ENCODE data around the gene MACF1. TPM values are rescaled to one million over a fixed set of nuclear protein-coding genes. Genes with fewer than 3 reads are reported as not detected.

The MACF1 gene
- total RNA-seq, 2 experiments from 2014 or later: 248 to 252 TPM

DNA sequence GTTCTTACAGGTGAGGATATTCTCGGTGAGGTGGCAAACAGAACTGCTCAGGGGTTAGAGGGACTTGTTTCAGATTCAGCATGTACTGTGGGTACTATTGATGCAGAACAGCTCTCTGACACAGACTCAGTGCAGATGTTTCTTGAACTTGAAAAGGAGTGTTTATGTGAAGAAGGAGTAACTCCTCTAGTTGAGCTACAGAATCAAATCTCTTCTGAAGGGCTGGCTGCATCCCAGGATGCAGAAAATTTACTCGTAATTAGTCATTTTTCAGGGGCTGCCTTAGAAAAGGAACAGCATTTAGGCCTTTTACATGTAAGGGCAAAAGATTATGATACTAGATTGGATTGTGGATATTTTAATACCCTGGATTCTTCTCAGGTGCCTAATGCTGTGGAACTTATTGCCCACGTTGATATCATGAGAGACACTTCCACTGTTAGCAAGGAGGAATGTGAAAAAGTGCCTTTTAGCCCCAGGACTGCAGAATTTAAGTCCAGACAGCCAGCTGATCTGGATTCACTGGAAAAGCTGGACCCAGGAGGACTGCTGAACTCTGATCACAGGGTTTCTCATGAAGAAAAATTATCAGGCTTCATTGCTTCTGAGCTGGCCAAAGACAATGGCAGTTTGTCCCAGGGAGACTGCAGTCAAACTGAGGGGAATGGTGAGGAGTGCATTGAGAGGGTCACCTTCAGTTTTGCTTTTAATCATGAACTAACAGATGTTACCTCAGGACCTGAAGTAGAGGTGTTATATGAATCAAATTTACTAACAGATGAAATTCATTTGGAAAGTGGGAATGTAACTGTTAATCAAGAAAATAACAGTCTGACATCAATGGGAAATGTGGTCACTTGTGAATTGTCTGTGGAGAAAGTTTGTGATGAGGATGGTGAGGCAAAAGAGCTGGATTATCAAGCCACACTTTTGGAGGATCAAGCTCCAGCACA lies 207.3 kb downstream of the MACF1 start:
- H3K27me3 ChIP-seq (ENCODE audit: control insufficient read depth in 1 of 2, insufficient read depth in 2 of 2, low read length in 2 of 2): no peaks in the 10 kb centered on the region
- H3K9me3 ChIP-seq (ENCODE audit: control insufficient read depth in 1 of 2, insufficient read depth in 1 of 2, low read length in 2 of 2): no peaks in the 10 kb centered on the region
- H3K4me1 ChIP-seq (ENCODE audit: insufficient read depth, low read length): peaks cover 38% of the 10 kb centered on the region
- POLR2A ChIA-PET: interaction anchor here (0.6 to 2.8 kb wide), 6 partner anchors 13 to 313 kb away, joined by 3 to 14 read pairs (median 4); no protein-coding TSS in a partner anchor
- ATAC-seq (ENCODE audit: poor library complexity): no peak
- TF ChIP-seq, protein P1, sequence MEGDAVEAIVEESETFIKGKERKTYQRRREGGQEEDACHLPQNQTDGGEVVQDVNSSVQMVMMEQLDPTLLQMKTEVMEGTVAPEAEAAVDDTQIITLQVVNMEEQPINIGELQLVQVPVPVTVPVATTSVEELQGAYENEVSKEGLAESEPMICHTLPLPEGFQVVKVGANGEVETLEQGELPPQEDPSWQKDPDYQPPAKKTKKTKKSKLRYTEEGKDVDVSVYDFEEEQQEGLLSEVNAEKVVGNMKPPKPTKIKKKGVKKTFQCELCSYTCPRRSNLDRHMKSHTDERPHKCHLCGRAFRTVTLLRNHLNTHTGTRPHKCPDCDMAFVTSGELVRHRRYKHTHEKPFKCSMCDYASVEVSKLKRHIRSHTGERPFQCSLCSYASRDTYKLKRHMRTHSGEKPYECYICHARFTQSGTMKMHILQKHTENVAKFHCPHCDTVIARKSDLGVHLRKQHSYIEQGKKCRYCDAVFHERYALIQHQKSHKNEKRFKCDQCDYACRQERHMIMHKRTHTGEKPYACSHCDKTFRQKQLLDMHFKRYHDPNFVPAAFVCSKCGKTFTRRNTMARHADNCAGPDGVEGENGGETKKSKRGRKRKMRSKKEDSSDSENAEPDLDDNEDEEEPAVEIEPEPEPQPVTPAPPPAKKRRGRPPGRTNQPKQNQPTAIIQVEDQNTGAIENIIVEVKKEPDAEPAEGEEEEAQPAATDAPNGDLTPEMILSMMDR (IDR thresholded peaks at IDR 0.05): no peak
- Mint-ChIP-seq H3K9me3 (no peaks in the 10 kb centered on the region), H3K4me3 (peak overlapping the region; percentile 25), H3K27ac (no peak overlapping the region), H3K36me3 (ENCODE audit: low read depth) (peaks cover 28% of the 10 kb centered on the region), H3K4me1 (ENCODE audit: low read depth) (peaks cover 63% of the 10 kb centered on the region), H3K27me3 (no peaks in the 10 kb centered on the region)
- DNase-seq: no peak
- CTCF ChIA-PET: interaction anchor here (0.5 to 2.6 kb wide), 29 partner anchors 8 to 313 kb away, joined by 3 to 25 read pairs (median 6); no protein-coding TSS in a partner anchor
- H3K27ac ChIP-seq (ENCODE audit: low read depth in 1 of 2, low read length in 2 of 2): no peak overlapping the region
- peaks cover 31% of the 10 kb centered on the region for H3K36me3 ChIP-seq (ENCODE audit: insufficient read depth, low read length)
- intact Hi-C loops (cut with DNase I, micrococcal nuclease): loop anchor here (2.0 to 5.0 kb wide), 4 partner anchors 17 to 313 kb away; no protein-coding TSS in a partner anchor
- H3K4me3 ChIP-seq (ENCODE audit: low read length): no peak overlapping the region

DNA sequence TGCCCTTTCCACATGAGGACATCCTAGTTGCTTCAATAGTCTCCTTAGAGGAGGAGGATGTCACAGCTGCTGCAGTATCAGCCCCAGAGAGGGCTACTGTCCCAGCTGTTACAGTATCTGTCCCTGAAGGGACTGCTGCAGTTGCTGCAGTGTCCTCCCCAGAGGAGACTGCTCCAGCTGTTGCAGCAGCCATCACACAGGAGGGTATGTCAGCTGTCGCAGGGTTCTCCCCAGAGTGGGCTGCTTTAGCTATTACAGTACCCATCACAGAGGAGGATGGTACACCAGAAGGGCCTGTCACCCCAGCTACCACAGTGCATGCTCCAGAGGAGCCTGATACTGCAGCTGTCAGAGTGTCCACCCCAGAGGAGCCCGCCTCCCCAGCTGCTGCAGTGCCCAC lies 208.4 kb downstream of the MACF1 start:
- TF ChIP-seq, protein P1 (IDR thresholded peaks at IDR 0.05): no peak
- DNase-seq (no peak), ATAC-seq (ENCODE audit: poor library complexity) (no peak)
- Mint-ChIP-seq H3K27me3 (no peaks in the 10 kb centered on the region), H3K4me3 (peak overlapping the region; percentile 34), H3K9me3 (no peaks in the 10 kb centered on the region), H3K4me1 (ENCODE audit: low read depth) (peaks cover 52% of the 10 kb centered on the region), H3K36me3 (ENCODE audit: low read depth) (peaks cover 29% of the 10 kb centered on the region), H3K27ac (no peak overlapping the region)
- Histone ChIP-seq H3K4me1 (ENCODE audit: insufficient read depth, low read length) (peaks cover 31% of the 10 kb centered on the region), H3K27ac (ENCODE audit: low read depth in 1 of 2, low read length in 2 of 2) (no peak overlapping the region), H3K4me3 (ENCODE audit: low read length) (no peak overlapping the region), H3K36me3 (ENCODE audit: insufficient read depth, low read length) (peaks cover 31% of the 10 kb centered on the region), H3K27me3 (ENCODE audit: control insufficient read depth in 1 of 2, insufficient read depth in 2 of 2, low read length in 2 of 2) (no peaks in the 10 kb centered on the region), H3K9me3 (ENCODE audit: control insufficient read depth in 1 of 2, insufficient read depth in 1 of 2, low read length in 2 of 2) (no peaks in the 10 kb centered on the region)
- CTCF ChIA-PET: no interaction called here
- intact Hi-C loops (cut with DNase I, micrococcal nuclease): loop anchor here in 1 of 2 experiments (5.0 kb wide), 2 partner anchors 231 to 311 kb away; no protein-coding TSS in a partner anchor
- POLR2A ChIA-PET: no interaction called here

DNA sequence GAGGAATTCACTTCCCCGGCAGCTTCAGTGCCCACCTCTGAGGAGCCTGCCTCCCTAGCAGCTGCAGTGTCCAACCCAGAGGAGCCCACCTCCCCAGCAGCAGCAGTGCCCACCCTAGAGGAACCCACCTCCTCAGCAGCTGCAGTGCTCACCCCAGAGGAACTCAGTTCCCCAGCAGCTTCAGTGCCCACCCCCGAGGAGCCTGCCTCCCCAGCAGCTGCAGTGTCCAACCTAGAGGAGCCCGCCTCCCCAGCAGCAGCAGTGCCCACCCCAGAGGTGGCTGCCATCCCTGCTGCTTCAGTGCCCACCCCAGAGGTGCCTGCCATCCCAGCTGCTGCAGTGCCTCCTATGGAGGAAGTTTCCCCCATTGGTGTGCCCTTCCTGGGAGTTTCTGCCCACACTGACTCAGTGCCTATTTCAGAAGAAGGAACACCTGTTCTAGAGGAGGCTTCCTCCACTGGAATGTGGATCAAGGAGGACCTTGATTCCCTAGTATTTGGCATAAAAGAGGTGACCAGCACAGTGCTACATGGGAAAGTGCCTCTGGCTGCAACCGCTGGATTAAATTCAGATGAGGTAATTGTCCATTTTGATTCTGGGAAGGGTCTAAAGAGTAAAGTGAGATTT lies 209.5 kb downstream of the MACF1 start:
- no peak for DNase-seq
- TF ChIP-seq, protein P1 (IDR thresholded peaks at IDR 0.05): no peak
- no peak overlapping the region for H3K27ac ChIP-seq (ENCODE audit: low read depth in 1 of 2, low read length in 2 of 2)
- no peaks in the 10 kb centered on the region for H3K9me3 ChIP-seq (ENCODE audit: control insufficient read depth in 1 of 2, insufficient read depth in 1 of 2, low read length in 2 of 2)
- H3K4me3 ChIP-seq (ENCODE audit: low read length): no peak overlapping the region
- H3K27me3 ChIP-seq (ENCODE audit: control insufficient read depth in 1 of 2, insufficient read depth in 2 of 2, low read length in 2 of 2): no peaks in the 10 kb centered on the region
- Mint-ChIP-seq H3K27ac (no peak overlapping the region), H3K4me3 (no peak overlapping the region), H3K4me1 (ENCODE audit: low read depth) (peaks cover 53% of the 10 kb centered on the region), H3K36me3 (ENCODE audit: low read depth) (peaks cover 34% of the 10 kb centered on the region), H3K27me3 (no peaks in the 10 kb centered on the region), H3K9me3 (no peaks in the 10 kb centered on the region)
- peaks cover 26% of the 10 kb centered on the region for H3K4me1 ChIP-seq (ENCODE audit: insufficient read depth, low read length)
- ATAC-seq (ENCODE audit: poor library complexity): no peak
- intact Hi-C loops (cut with DNase I, micrococcal nuclease): loop anchor here in 1 of 2 experiments (5.0 kb wide), 2 partner anchors 232 to 312 kb away; no protein-coding TSS in a partner anchor
- POLR2A ChIA-PET: no interaction called here
- H3K36me3 ChIP-seq (ENCODE audit: insufficient read depth, low read length): peaks cover 31% of the 10 kb centered on the region
- CTCF ChIA-PET: no interaction called here
